ENCODE data around the gene AHNAK. TPM values are rescaled to one million over a fixed set of nuclear protein-coding genes. Genes with fewer than 3 reads are reported as not detected.

Gene AHNAK
- total RNA-seq, 1 donor from 2014 or later, result 14.9 TPM

GRCh38 chr11:62404435-62404834 is 142.2 kb downstream of the AHNAK start:
- Histone ChIP-seq H3K9me3 (ENCODE audit: low read depth) (no peaks in the 10 kb centered on the region), H3F3A (ENCODE audit: low read depth) (no peaks in the 10 kb centered on the region), H3K27me3 (no peaks in the 10 kb centered on the region), H3K4me3 (no peak overlapping the region), H3K36me3 (no peaks in the 10 kb centered on the region), H3K4me1 (no peaks in the 10 kb centered on the region), H4K20me1 (ENCODE audit: low read depth) (no peaks in the 10 kb centered on the region), H2AFZ (replicated peaks) (no peak overlapping the region), H3K9ac (no peak overlapping the region), H3K4me2 (no peak overlapping the region), H3K79me2 (ENCODE audit: low read depth) (no peaks in the 10 kb centered on the region), H3K27ac (no peak overlapping the region)
- TF ChIP-seq CTCF (IDR thresholded peaks at IDR 0.05), result no peak
- TF ChIP-seq EZH2 (IDR thresholded peaks at IDR 0.05), result no peak
- TF ChIP-seq EZH2phosphoT487 (IDR thresholded peaks at IDR 0.05), result no peak
- no peaks in the 10 kb centered on the region for H3K9me3 Mint-ChIP-seq
- no peaks in the 10 kb centered on the region for H3K27me3 Mint-ChIP-seq (ENCODE audit: insufficient read depth, low read depth)
- H3K4me3 Mint-ChIP-seq, result peak overlapping the region; percentile 44
- H3K36me3 Mint-ChIP-seq, result no peaks in the 10 kb centered on the region
- no peak overlapping the region for H3K27ac Mint-ChIP-seq
- H3K4me1 Mint-ChIP-seq, result peaks cover 2% of the 10 kb centered on the region
- DNase-seq (ENCODE audit: low spot score), result no peak

GRCh38 chr11:62402960-62403730 is 143.5 kb downstream of the AHNAK start:
- Histone ChIP-seq H3K9me3 (ENCODE audit: low read depth) (no peaks in the 10 kb centered on the region), H4K20me1 (ENCODE audit: low read depth) (no peaks in the 10 kb centered on the region), H3K27ac (no peak overlapping the region), H3K9ac (no peak overlapping the region), H3F3A (ENCODE audit: low read depth) (no peaks in the 10 kb centered on the region), H3K79me2 (ENCODE audit: low read depth) (no peaks in the 10 kb centered on the region), H3K4me3 (no peak overlapping the region), H3K27me3 (no peaks in the 10 kb centered on the region), H3K4me2 (no peak overlapping the region), H3K36me3 (no peaks in the 10 kb centered on the region), H3K4me1 (no peaks in the 10 kb centered on the region), H2AFZ (replicated peaks) (no peak overlapping the region)
- TF ChIP-seq EZH2phosphoT487 (IDR thresholded peaks at IDR 0.05), result no peak
- TF ChIP-seq EZH2 (IDR thresholded peaks at IDR 0.05), result no peak
- no peak for TF ChIP-seq CTCF (IDR thresholded peaks at IDR 0.05)
- no peaks in the 10 kb centered on the region for H3K9me3 Mint-ChIP-seq
- peak overlapping the region; percentile 14 for H3K4me3 Mint-ChIP-seq
- peaks cover 14% of the 10 kb centered on the region for H3K4me1 Mint-ChIP-seq
- H3K36me3 Mint-ChIP-seq, result no peaks in the 10 kb centered on the region
- H3K27ac Mint-ChIP-seq, result peak overlapping the region; percentile 37
- no peak for DNase-seq (ENCODE audit: low spot score)
- peaks cover 2% of the 10 kb centered on the region for H3K27me3 Mint-ChIP-seq (ENCODE audit: insufficient read depth, low read depth)

GRCh38 chr11:62402226-62402959 is 144.2 kb downstream of the AHNAK start:
- Histone ChIP-seq H3K27ac (no peak overlapping the region), H2AFZ (replicated peaks) (no peak overlapping the region)

More at GRCh38 chr11:62402226-62402959, 144.2 kb downstream of the AHNAK start:
- H3K27me3 Mint-ChIP-seq (ENCODE audit: insufficient read depth, low read depth), result peaks cover 5% of the 10 kb centered on the region
- peak overlapping the region; percentile 37 for H3K27ac Mint-ChIP-seq
- H3K4me1 Mint-ChIP-seq, result peaks cover 17% of the 10 kb centered on the region
- Histone ChIP-seq H3K4me2 (no peak overlapping the region), H3K4me1 (no peaks in the 10 kb centered on the region), H3K27me3 (no peaks in the 10 kb centered on the region), H3K9me3 (ENCODE audit: low read depth) (no peaks in the 10 kb centered on the region), H3K9ac (no peak overlapping the region), H3K36me3 (no peaks in the 10 kb centered on the region), H3F3A (ENCODE audit: low read depth) (no peaks in the 10 kb centered on the region), H3K4me3 (no peak overlapping the region), H3K79me2 (ENCODE audit: low read depth) (no peaks in the 10 kb centered on the region), H4K20me1 (ENCODE audit: low read depth) (no peaks in the 10 kb centered on the region)
- no peaks in the 10 kb centered on the region for H3K36me3 Mint-ChIP-seq
- no peaks in the 10 kb centered on the region for H3K9me3 Mint-ChIP-seq
- no peak for DNase-seq (ENCODE audit: low spot score)
- peak overlapping the region; percentile 14 for H3K4me3 Mint-ChIP-seq
- TF ChIP-seq EZH2 (IDR thresholded peaks at IDR 0.05) (no peak), CTCF (IDR thresholded peaks at IDR 0.05) (no peak), EZH2phosphoT487 (IDR thresholded peaks at IDR 0.05) (no peak)
